GM18511 (cell line): ENCODE measurements around the gene KRTAP22-2.

ENCODE experiments used
- ATAC-seq: cut with Tn5 transposase; IDR thresholded peaks from one replicate; pipeline ENCODE4 v1.9.1; 2021; ENCODE audit warnings: mild to moderate bottlenecking, moderate library complexity; ENCODE audit not compliant: unreplicated experiment

Gene KRTAP22-2

GRCh38 chr21:30590297-30590696 is at the start of gene KRTAP22-2:
TSS of gene KRTAP22-2 (minus strand) at chr21:30590397.
- no peak for ATAC-seq

GRCh38 chr21:30638686-30639085 is 48.5 kb upstream of the KRTAP22-2 start:
- no peak for ATAC-seq

- ATAC-seq: no peak
Measured at GRCh38 chr21:30634906-30635305, 44.7 kb upstream of the KRTAP22-2 start, which contains the start of gene KRTAP20-2. TSS of gene KRTAP20-2 (plus strand) at chr21:30635206. CDS start at chr21:30635264, 58 bp downstream.

- no peak for ATAC-seq
Measured at GRCh38 chr21:30629200-30629599, 39.0 kb upstream of the KRTAP22-2 start.

GRCh38 chr21:30628109-30628508 is 37.9 kb upstream of the KRTAP22-2 start:
- ATAC-seq: no peak

- ATAC-seq: no peak
Measured at GRCh38 chr21:30625449-30626165, 35.4 kb upstream of the KRTAP22-2 start.

- no peak for ATAC-seq
Measured at GRCh38 chr21:30623362-30623761, 33.2 kb upstream of the KRTAP22-2 start.

- no peak for ATAC-seq
Measured at GRCh38 chr21:30620522-30620921, 30.3 kb upstream of the KRTAP22-2 start, which contains the start of gene KRTAP20-4. TSS of gene KRTAP20-4 (plus strand) at chr21:30620627.

GRCh38 chr21:30620080-30620479 is 29.9 kb upstream of the KRTAP22-2 start:
- ATAC-seq: no peak

GRCh38 chr21:30616125-30616524 is 25.9 kb upstream of the KRTAP22-2 start, which contains the start of gene KRTAP20-1:
TSS of gene KRTAP20-1 (plus strand) at chr21:30616425. CDS start at chr21:30616455, 30 bp downstream.
- no peak for ATAC-seq

GRCh38 chr21:30615199-30615598 is 25.0 kb upstream of the KRTAP22-2 start:
- no peak for ATAC-seq

- ATAC-seq: no peak
Measured at GRCh38 chr21:30613836-30614235, 23.6 kb upstream of the KRTAP22-2 start, which contains the start of gene KRTAP6-1. TSS of gene KRTAP6-1 (minus strand) at chr21:30613930. CDS start at chr21:30613904, 26 bp downstream.

- ATAC-seq: no peak
Measured at GRCh38 chr21:30612132-30612531, 21.9 kb upstream of the KRTAP22-2 start.

- ATAC-seq: no peak
Measured at GRCh38 chr21:30605968-30606367, 15.8 kb upstream of the KRTAP22-2 start.

- ATAC-seq: no peak
Measured at GRCh38 chr21:30600787-30601186, 10.6 kb upstream of the KRTAP22-2 start, which contains the start of gene KRTAP22-1. TSS of gene KRTAP22-1 (plus strand) at chr21:30601087.

- no peak for ATAC-seq
Measured at GRCh38 chr21:30598802-30599201, 8.6 kb upstream of the KRTAP22-2 start, which contains the start of gene KRTAP6-2. TSS of gene KRTAP6-2 (minus strand) at chr21:30598902. CDS start at chr21:30598874, 28 bp downstream.

- ATAC-seq: no peak
Measured at GRCh38 chr21:30592140-30592539, 1.9 kb upstream of the KRTAP22-2 start, which contains the start of gene KRTAP6-3. TSS of gene KRTAP6-3 (plus strand) at chr21:30592440. CDS start at chr21:30592446, 6 bp downstream.

GRCh38 chr21:30582870-30583269 is 7.3 kb downstream of the KRTAP22-2 start:
- ATAC-seq: no peak

- ATAC-seq: no peak
Measured at GRCh38 chr21:30580132-30580531, 10.1 kb downstream of the KRTAP22-2 start.

- no peak for ATAC-seq
Measured at GRCh38 chr21:30579346-30579745, 10.9 kb downstream of the KRTAP22-2 start.

- ATAC-seq: no peak
Measured at GRCh38 chr21:30577766-30578165, 12.4 kb downstream of the KRTAP22-2 start.

- no peak for ATAC-seq
Measured at GRCh38 chr21:30567617-30568016, 22.6 kb downstream of the KRTAP22-2 start.
